ENCODE results near the gene ZBTB3.
"Not testable (repeated sequence)": the region's sequence is repeated elsewhere in the genome, so short reads cannot be mapped to it uniquely, and the experiment has no call there.

The ZBTB3 gene

DNA sequence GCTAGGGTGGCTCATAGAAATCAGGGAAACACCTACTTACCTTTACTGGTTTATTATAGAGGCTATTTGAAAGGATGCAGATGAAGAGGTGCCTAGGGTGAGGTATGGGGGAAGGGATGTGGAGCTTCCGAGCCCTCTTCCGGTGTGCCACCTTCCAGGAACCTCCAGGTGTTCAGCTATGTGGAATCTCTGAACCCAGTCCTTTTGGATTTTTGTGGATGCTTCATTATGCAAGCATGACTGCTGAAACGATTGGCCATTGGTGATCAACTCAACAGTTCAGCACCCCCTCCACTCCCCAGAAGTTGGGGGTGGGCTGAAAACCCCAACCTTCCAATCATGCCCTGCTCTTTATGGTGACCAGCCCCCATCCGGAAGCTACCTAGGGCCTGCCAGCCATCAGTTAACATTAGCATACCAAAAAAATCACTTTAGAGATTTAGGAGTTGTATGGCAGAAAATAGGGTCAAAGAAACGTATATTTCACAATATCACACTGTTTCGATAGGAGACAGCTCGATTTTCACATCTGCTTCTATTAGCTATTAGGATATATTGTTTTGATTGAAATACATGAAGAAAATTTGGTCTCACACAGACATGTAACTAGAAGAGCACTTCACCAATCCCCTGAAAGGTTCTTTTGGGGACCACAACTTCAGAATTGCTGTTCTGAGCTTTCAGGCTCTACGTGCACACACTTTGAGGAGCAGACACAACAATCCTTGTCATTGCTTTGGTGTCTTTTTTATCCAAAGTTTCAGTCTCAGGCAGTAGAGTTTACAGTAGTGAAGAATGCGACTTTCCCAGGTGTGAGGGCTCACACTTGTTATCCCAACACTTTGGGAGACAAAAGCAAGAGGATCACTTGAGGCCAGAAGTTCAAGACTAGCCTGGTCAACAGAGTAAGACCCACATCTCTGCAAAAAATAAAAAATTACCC, 4.2 kb upstream of the ZBTB3 start:
- DNase-seq (ENCODE audit: low read depth in 2 of 2, low spot score in 1 of 2): no peak

DNA sequence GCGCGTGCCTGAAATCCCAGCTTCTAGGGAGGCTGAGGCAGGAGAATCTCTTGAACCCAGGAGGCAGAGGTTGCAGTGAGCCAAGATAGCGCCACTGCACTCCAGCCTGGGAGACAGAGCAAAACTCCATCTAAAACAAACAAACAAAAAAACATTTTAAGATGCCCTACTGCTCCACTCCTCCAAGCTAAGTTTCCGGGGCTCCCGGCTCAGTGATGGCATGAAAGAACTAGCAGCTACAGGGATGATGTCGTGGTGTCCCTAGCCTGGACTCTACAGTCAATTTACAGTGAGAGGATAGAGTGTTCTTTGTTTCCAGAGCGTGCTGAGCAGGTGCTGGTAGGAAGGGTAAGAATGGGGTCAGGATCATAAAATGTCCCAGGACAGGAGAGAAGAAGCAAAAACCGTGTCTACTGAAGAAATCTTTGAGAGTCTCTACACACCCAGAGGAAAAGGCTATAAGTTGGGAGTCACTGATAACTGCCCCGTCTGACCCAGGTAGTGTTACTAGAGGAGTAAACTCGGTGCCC, 1.2 kb upstream of the ZBTB3 start:
- no peak for DNase-seq (ENCODE audit: low read depth in 2 of 2, low spot score in 1 of 2)

DNA sequence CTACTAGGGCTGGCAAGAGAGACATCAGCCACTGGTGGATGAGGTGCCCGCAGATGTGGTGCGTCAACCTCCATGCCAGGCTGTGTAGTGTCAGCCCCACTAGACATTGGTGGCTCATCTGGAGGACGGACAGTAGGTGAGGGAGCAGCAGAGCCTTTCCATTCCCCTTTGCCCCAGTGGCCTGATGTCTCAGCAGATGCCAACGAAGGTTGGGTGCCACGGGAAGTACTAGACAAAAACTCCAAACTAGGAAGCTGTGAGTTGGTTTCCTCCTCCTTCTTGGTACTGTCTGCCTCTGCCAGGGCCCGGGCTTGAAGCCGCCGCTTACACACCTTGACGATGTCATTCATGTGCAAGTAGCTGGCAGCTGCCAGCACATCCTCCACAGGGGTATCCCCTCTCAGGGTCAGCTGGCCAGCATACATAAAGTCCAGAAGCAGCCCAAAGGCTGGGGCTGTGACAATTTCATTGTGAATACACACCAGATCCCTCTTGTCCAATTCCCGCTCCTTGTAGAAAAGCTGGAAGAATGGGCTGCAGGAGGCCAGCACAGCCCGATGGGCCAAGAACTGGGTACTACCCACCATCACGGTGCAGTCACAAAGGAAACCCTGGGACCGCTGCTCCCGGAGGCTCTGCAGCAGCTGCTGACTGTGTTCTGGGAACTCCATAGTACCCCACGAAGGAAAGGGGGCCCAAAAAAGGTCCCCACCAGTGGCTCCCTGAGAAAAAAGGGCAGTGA, 795 bp downstream of the ZBTB3 start:
- DNase-seq (ENCODE audit: low read depth in 2 of 2, low spot score in 1 of 2): no peak

DNA sequence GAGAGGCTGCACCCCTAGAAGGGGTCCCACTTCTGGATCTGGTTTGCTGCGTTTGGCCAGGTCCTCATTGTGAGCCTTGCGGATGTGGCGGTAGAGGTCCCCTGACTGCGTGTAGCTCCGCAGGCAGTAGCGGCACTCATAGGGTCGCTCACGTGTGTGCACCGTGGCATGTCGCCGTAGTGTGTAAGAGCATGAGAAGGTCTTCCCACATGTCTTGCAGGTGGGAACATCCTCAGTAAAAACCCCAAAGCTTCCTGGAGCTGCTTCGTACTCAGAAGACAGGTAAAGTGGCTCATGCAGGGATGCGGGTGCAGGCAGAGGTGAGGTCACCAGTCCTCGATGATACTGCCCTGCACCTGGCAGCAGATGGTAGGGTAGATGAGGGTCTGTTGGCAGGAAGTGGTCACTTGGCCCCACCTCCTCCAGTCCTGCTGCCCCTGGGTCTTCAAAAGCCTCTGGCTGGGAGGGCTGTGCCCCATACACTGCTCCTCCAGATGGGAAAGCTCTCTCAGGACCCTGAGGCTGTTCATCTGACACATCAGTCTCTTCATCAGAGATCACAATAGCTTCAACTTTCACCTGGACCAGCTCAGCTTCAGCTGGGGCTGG, 1.7 kb downstream of the ZBTB3 start:
- DNase-seq (ENCODE audit: low read depth in 2 of 2, low spot score in 1 of 2): no peak

DNA sequence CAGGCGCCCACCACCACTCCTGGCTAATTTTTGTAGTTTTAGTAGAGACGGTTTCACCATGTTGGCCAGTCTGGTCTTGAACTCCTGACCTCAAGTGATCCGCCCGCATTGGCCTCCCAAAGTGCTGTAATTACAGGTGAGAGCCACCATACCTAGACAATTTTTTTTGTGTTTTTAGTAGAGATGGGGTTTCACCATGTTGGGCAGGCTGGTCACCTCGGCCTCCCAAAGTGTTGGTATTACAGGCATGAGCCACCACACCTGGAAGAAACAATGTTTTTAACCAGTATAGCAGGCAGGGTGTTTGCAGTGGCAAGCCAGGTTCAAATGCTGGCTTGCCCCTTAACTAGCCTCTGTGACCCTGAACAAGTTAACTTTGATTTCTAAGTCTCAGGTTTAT, 4.0 kb downstream of the ZBTB3 start:
- DNase-seq (ENCODE audit: low read depth in 2 of 2, low spot score in 1 of 2): not testable (repeated sequence)

DNA sequence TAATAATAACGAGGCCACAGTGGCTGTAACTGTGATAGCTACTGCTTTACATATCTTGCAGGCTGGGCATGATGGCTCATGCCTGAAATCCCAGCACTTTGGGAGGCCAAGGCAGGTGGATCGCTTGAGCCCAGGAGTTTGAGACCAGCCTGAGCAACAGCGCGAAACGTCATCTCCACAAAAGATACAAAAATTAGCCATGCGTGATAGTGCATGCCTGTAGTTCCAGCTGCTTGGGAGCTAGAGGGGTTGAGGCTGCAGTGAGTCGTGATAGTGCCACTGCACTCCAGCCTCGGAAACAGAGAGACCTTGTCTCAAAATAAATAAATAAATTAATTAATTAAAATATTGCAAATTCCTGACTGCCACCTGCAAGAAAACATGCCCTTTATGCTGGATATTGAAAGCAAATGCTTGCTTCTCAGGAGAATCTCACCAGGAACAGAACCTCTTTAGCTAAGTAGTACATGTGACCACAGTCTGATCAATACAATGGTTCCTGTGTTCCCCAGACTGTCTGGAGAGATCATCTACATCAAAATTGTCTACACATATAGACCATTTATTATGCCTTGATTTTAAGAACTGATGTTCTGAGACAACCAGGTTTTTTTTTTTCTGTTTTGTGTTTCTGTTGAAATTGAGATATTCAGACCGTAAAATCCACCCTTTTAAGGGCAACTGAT, 6.3 kb downstream of the ZBTB3 start:
- DNase-seq (ENCODE audit: low read depth in 2 of 2, low spot score in 1 of 2): no peak

DNA sequence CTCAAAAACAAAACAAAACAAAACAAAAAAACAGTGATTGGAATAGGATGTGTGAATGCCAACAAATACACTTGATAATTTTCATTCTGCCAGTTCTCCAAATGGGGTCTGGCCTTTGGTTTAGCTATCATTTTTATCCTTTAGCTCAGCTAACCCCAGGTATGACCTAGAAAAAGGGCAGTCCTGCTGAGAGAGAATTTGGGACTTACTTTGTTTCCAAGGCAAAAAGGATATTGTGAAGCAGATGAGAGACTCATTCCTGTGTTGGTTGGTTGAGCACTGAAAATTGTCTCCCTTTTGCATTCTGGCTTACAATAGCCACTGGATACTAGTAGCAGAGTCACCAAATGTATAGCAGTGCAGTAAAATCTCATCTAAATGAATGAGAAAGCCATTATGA, 16.8 kb downstream of the ZBTB3 start:
- DNase-seq (ENCODE audit: low read depth in 2 of 2, low spot score in 1 of 2): no peak

DNA sequence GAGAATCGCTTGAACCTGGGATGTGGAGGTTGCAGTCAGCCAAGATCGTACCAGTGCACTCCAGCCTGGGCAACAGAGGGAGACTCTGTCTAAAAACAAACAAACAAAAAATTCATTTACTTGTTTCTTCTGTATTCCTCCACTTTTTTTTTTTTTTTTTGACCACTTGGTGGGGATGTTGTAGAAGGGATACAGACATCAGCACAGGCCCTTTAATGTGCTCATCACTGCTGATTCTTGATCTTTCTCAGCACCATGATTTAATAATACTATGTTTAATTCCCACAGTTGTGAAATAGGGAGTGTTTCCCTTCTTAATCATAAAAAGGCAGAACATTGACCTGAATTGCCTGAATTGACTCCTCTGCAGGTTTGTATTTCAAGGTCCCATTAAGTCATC, 21.1 kb downstream of the ZBTB3 start:
- no peak for DNase-seq (ENCODE audit: low read depth in 2 of 2, low spot score in 1 of 2)

DNA sequence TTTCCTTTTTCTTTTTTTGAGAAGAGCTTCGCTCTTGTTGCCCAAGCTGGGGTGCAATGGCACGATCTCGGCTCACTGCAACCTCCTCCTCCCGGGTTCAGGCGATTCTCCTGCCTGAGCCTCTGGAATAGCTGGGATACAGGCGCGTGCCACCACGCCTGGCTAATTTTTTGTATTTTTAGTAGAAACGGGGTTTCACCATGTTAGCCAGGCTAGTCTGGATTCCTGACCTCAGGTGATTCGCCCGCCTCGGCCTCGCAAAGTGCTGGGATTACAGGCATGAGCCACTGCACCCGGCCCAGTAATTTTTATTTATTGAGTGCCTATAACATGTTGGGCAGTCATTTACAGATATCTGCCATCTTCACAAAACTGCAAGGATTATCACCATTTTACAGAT, 23.9 kb downstream of the ZBTB3 start:
- DNase-seq (ENCODE audit: low read depth in 2 of 2, low spot score in 1 of 2): not testable (repeated sequence)

DNA sequence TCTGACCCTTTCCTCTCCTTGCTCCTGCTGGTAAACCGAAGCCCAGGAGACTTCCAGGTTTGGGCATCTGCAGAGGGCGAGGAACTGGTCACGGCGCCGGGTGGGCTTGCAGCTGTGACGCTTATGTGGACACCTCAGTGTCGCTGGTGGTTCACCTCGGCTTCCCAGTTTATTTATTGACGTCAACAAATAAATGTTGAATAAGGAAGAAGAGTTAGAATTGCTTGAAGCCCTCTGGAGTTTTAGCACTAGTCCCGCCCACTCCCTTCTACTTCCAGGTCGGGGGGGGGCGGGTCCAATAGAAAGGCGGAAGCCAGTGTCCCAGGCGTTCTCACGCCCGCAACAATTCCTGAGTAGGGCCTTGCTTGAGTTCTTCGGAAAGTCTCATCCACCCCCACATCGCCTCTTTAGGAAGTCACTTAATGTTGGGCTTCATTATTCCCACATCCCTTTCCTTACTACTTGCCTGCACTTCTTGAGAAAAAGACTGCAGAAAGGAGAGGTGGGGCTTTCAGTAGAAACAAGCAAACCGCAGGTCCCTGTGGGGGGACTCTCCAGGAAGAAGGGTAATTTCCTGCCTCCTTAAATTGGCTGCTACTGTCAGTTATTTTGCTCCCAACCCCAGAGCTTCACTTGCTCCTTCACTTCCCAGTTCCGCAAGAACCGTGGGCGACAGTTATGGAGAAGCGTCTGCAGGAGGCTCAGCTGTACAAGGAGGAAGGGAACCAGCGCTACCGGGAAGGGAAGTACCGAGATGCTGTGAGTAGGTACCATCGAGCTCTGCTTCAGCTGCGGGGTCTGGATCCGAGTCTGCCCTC, 25.6 kb downstream of the ZBTB3 start, which contains the start of gene TTC9C:
TTC9C (plus strand) TSS at position 316 of the 818 bp plus-strand sequence; CDS start at position 679, 363 bp downstream.
- DNase-seq (ENCODE audit: low read depth in 2 of 2, low spot score in 1 of 2): peak; percentile 62 to 72

DNA sequence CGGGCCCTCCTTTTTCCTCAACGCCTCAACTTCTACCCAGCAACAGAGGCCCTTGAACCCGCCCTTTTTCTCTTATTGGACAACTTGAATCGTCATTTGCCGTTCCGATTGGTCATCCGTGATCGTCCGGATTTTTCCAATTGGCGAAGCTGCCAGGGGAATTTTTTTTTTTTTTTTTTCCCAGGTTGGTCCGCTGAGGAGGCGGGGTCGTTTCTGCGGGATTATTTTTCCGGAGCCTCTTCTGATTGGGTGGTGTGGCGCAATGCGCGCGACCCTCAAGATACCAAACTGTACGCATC, 26.1 kb downstream of the ZBTB3 start:
- peak; percentile 55 to 64 for DNase-seq (ENCODE audit: low read depth in 2 of 2, low spot score in 1 of 2)

DNA sequence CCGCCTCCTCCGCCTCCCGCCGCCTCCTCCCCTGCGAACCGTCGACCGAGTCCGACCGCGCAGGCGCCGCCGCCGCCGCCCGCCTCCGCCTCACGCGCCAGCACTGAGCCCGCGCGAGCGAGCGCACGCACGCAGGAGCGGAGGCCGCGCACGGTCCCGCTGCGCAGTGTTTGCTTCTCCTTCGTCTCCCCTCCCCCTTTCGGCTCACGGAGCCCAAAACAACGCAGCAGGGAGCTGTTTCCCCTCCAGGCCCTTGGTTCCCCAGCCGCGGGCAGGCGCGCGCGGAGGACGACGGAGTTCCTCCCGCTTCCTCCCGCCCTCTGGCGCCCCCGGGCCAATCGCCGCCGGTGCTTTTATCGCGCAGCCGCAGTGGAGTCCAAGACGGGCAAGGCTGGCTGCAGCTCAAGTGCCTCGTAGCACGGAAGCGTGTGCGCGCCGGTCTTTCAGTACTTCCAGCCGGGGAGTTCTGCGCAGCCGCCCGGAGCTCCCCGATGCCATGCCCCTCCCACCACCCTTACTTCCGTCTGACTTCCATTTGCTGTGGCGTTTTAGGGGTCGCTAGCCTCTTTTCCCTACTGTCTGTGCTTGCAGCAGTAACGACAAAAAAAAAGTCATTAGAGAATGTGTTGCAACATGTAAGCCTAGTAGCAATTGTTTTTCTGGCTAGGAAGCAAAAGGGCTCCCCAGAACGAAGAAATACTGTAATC, 26.6 kb downstream of the ZBTB3 start, which contains the start of gene HNRNPUL2:
HNRNPUL2 (minus strand) TSS at position 293 of the 707 bp plus-strand sequence. CDS start 301 bp downstream, outside the sequence.
- peak; percentile 94 to 97 for DNase-seq (ENCODE audit: low read depth in 2 of 2, low spot score in 1 of 2)

DNA sequence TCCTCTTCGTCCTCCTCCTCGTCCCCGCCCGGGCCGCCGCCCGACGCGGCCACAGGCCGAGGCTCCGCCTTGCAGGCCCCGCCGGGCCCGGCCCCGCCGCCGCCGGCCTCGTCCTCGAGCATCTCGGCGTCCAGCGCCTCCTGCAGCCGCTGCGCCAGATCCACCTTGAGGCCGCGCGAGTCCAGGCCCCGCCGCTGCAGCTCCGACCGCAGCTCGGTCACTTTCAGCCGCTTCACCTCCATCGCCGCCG, 27.1 kb downstream of the ZBTB3 start:
- DNase-seq (ENCODE audit: low read depth in 2 of 2, low spot score in 1 of 2): no peak

DNA sequence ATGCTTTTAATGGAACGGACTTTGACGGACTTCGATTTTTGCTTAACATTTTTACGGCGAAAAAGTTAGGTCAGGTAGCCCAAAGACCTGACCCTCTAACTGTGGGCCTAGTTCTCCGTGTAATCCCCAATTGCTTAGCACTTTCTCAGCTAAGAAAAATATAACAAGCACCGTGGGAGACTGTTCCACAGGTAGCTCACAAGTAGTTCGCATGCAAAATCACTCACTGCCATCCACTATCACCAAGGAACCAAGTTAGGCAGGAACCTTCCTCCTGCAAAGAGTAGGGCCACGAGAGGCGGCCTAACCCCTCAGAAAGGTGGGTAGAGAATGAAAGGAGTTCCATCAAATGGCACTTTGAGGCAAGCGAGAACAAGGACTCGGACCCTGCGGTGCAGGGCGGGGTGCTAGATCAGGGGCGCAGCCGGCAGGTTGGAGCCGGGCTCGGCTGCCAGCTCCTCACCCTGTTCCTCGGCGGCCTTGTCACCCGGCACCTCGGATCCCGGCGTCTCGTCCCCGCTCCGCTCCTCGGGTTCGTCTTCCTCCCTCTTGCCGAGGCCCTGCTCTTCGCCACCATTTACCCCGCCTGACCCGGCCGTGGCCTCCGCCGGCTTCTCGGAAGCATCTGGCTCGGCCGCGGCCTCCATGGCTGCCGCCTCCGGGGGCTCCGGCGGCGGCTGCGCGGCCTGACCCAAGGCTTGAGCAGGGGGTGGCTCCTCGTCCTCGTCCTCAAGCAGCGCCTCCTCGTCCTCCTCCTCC, 27.6 kb downstream of the ZBTB3 start:
- DNase-seq (ENCODE audit: low read depth in 2 of 2, low spot score in 1 of 2): no peak

DNA sequence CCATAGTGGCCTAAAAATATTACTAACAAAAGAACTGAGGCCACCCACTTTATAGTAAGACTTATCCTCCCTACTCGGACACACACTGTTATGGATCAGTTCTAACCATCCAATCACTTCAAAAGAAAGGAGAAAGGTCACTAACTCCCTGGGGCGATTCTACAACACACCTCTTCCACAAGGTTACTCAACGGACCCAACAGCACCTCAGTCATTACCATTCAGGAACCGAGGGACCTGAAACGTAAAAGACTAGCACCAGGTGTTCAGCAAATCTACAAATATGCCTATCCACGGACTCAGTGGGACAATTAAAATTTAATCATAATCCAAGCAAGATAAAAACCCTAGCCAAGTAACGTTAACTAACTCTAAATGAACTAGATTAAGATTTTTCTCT, 28.3 kb downstream of the ZBTB3 start:
- DNase-seq (ENCODE audit: low read depth in 2 of 2, low spot score in 1 of 2): no peak

DNA sequence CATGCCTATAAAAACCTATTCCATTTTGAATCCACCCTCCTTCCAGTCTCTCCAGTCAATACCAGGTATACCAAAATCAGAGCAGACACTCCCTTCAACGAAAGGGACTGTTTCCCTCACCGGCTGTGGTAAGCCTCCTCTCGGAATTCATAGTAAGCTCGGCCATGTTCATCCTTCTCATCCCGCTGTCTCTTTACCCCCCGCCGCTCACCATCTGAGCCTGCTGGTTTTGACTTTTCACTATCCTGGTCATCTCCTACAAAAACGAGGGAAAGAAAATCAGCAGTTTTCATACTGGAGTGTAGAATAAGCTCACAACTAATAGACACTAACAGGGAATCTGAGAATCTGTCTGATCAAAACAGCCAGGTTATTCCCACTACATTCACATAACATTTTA, 29.8 kb downstream of the ZBTB3 start:
- no peak for DNase-seq (ENCODE audit: low read depth in 2 of 2, low spot score in 1 of 2)

DNA sequence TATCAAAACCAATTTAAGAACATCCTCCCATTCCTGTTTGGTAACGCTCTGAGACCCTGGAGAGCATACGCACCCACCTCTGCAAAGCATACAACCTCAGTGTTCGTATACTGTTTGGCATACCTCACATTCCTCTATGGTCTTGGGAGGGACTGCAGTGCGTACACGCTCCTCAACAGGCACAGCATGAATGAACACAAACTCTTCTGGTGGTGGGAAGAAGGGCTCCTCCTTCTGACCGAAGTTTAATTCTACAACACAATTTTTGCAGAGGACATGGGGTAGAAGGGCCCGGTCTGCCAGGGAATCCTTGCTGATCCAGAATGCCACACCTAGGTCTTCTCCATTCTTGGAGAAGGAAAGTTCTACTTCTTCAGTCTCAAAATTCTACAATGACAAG, 32.0 kb downstream of the ZBTB3 start:
- DNase-seq (ENCODE audit: low read depth in 2 of 2, low spot score in 1 of 2): no peak

DNA sequence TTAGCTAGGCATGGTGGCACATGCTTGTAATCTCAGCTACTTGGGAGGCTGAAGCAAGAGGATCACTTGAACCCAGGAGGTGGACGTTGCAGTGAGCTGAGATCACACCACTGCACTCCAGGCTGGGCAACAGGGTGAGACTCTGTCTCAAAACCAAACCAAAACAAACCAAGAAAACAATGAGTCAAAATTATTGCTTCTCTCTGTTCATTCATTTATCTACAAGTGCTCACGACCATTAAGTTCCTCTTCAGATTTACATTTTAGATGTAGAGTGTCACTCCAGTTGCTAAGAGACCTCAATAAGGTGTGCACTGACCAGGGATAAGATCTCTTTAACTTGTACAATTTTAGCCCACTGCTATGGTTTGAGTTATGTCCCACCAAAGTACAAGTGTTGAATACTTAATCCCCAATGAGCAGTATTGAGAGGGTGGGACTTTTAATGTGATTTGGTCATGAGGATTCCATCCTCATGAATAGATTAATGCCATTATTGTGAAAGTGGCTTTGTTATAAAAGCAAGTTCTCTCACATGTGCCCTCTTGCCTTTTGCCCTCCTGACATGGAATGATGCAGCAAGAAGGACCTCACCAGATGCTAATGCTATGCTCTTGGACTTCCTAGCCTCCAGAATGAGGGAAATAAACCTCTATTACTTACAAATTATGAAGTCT, 34.5 kb downstream of the ZBTB3 start:
- no peak for DNase-seq (ENCODE audit: low read depth in 2 of 2, low spot score in 1 of 2)

DNA sequence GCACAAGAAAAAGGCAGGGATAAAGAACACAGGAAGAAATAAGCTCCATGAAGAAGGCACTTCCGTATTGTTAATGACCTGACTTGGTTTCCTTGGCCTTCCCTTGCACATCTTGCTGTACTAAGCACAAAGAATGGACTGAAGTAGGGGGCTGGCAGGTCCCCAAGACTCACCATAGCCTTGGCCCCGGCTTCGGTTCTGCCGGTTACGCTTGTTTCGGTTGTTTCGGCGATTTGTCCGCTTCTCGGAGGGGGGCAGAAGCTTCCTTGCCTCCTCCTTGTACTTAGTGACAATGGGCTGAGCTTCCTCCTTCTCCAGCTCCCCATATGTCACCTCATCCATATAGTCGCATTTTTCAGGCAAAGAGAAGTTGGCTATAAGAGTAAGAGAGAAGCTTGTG, 37.1 kb downstream of the ZBTB3 start:
- DNase-seq (ENCODE audit: low read depth in 2 of 2, low spot score in 1 of 2): no peak

Measured in stimulated activated CD8-positive, alpha-beta memory T cell treated with anti-CD3 and anti-CD28 coated beads, Interleukin-4, amount 100 ng/mL, for 4 hours (primary cell).